Osteoblast (primary cell): ENCODE data around the gene GNB2. TPM values are rescaled to one million over a fixed set of nuclear protein-coding genes. Genes with fewer than 3 reads are reported as not detected.

Source experiments
- DNase-seq: peaks from one replicate; pipeline ENCODE4 v3.0.0; 2011; ENCODE audit warnings: low spot score, mixed read lengths; ENCODE audit not compliant: insufficient read length; ENCODE audit errors: missing footprints
- H2AFZ ChIP-seq: 2 replicates; pipeline ENCODE4 v1.6.0; 2011; ENCODE audit warnings: mild to moderate bottlenecking, low read length
- H3K27ac ChIP-seq: 2 replicates; pipeline ENCODE4 v1.5.1; 2011; ENCODE audit warnings: mild to moderate bottlenecking, low read depth, low read length, moderate library complexity
- H3K27me3 ChIP-seq: 2 replicates; pipeline ENCODE4 v1.6.0; 2012; ENCODE audit warnings: mild to moderate bottlenecking, control low read depth, inconsistent platforms, low read length, moderate library complexity; ENCODE audit not compliant: insufficient read depth
- H3K36me3 ChIP-seq: 2 replicates; pipeline ENCODE4 v1.5.1; 2011; ENCODE audit warnings: mild to moderate bottlenecking, low read length, control low read depth, moderate library complexity; ENCODE audit not compliant: insufficient read depth
- H3K4me1 ChIP-seq: 2 replicates; pipeline ENCODE4 v1.5.1; 2011; ENCODE audit warnings: mild to moderate bottlenecking, low read length, control low read depth, moderate library complexity; ENCODE audit not compliant: insufficient read depth
- H3K4me2 ChIP-seq: 2 replicates; pipeline ENCODE4 v1.6.0; 2011; ENCODE audit warnings: mild to moderate bottlenecking, low read length; ENCODE audit not compliant: insufficient read depth
- H3K4me3 ChIP-seq: fragments of 200-600 bp; sonication (generic); 3 replicates; pipeline ENCODE4 v1.5.1; 2012; ENCODE audit warnings: mild to moderate bottlenecking, low read length, inconsistent platforms; ENCODE audit not compliant: insufficient read depth
- H3K79me2 ChIP-seq: 2 replicates; pipeline ENCODE4 v1.6.0; 2012; ENCODE audit warnings: mild to moderate bottlenecking, low read length, control low read depth, inconsistent platforms; ENCODE audit not compliant: insufficient read depth
- H3K9me3 ChIP-seq: 2 replicates; pipeline ENCODE4 v1.5.1; 2011; ENCODE audit warnings: low read depth, low read length, control low read depth
- H4K20me1 ChIP-seq: 2 replicates; pipeline ENCODE4 v1.6.0; 2012; ENCODE audit warnings: mild to moderate bottlenecking, low read length, control low read depth; ENCODE audit not compliant: insufficient read depth
- total RNA-seq: library from RNA; depleted of rRNA; stranded (reverse); fragments of >200 nt; gene quantifications from 2 replicates; pipeline ENCODE4 v1.2.3, GENCODE V29; 2012
- TF ChIP-seq, protein P1 (sequence below): IDR thresholded peaks from 2 replicates; pipeline ENCODE4 v1.5.1; 2011; ENCODE audit warnings: mild to moderate bottlenecking, low read depth, low read length, moderate library complexity; ENCODE audit errors: extremely low read depth

Gene GNB2
- total RNA-seq, 1 donor, result 72.7 TPM

DNA sequence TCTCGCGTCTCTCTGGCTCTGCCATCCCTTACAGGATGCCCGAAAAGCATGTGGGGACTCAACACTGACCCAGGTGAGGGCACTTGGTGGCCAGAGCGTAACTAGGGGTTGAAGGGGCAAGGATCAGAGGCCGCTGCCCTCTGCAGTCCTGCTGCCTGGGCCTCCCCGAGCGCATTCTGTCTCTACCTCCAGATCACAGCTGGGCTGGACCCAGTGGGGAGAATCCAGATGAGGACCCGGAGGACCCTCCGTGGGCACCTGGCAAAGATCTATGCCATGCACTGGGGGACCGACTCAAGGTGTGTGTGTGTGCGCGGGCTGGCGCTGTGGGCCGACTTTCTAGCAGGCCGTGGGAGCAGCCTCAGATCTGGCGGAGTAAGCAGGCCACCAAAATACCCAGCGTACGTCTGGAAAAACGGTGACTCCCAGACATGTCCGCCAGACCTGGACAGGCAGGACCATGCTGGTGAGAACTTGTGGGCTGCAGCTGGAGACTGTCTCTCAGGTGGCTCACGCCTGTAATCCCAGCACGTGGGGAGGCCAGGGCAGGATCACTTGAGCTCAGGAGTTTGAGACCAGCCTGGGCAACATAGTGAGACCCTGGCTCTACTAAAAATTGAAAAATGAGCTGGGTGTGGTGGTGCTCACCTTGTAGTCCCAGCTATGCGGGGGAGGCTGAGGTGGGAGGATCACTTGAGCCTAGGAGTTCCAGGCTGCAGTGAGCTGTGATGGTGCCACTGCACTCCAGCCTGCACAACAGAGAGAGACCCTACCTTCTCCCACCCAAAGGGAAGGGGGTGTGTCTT lies 3.2 kb downstream of the GNB2 start:
- H3K79me2 ChIP-seq, result peaks cover 46% of the 10 kb centered on the region
- H3K4me1 ChIP-seq, result peaks cover 3% of the 10 kb centered on the region
- peaks cover 41% of the 10 kb centered on the region for H3K36me3 ChIP-seq
- H3K27me3 ChIP-seq, result no peaks in the 10 kb centered on the region
- peak overlapping the region; percentile 90 for H3K4me3 ChIP-seq
- H3K9me3 ChIP-seq, result no peaks in the 10 kb centered on the region
- peaks cover 31% of the 10 kb centered on the region for H4K20me1 ChIP-seq
- H2AFZ ChIP-seq, result no peak overlapping the region
- H3K27ac ChIP-seq, result no peak overlapping the region
- peak; percentile 66 for DNase-seq
- TF ChIP-seq, protein P1, sequence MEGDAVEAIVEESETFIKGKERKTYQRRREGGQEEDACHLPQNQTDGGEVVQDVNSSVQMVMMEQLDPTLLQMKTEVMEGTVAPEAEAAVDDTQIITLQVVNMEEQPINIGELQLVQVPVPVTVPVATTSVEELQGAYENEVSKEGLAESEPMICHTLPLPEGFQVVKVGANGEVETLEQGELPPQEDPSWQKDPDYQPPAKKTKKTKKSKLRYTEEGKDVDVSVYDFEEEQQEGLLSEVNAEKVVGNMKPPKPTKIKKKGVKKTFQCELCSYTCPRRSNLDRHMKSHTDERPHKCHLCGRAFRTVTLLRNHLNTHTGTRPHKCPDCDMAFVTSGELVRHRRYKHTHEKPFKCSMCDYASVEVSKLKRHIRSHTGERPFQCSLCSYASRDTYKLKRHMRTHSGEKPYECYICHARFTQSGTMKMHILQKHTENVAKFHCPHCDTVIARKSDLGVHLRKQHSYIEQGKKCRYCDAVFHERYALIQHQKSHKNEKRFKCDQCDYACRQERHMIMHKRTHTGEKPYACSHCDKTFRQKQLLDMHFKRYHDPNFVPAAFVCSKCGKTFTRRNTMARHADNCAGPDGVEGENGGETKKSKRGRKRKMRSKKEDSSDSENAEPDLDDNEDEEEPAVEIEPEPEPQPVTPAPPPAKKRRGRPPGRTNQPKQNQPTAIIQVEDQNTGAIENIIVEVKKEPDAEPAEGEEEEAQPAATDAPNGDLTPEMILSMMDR, result no peak
- H3K4me2 ChIP-seq, result peak overlapping the region; percentile 11

DNA sequence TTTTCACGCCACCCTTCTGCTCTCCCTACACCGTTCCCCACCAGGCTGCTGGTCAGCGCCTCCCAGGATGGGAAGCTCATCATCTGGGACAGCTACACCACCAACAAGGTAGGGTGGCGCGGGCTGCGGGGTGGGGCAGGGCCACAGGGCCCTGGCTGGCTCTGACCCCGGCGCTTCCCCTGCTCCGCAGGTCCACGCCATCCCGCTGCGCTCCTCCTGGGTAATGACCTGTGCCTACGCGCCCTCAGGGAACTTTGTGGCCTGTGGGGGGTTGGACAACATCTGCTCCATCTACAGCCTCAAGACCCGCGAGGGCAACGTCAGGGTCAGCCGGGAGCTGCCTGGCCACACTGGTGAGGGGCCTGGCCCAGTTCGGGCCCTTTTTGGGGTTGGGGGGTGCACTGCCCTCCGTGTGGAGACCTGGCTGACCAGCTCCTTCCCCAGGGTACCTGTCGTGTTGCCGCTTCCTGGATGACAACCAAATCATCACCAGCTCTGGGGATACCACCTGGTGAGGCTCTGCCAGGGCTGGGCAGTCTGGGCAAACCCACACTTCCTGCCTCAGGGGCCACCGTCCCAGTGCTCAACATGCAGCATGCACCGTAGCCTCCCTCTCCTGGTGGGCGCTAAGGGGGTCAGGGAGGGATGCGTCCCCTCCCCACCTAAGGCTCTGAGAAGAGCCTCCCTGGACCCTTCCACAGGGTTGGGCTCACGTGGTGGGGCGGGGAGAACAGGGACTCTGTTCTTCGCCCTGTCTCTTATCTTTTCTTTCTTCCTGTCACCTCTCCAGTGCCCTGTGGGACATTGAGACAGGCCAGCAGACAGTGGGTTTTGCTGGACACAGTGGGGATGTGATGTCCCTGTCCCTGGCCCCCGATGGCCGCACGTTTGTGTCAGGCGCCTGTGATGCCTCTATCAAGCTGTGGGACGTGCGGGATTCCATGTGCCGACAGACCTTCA lies 4.0 kb downstream of the GNB2 start:
- Histone ChIP-seq H3K27me3 (no peaks in the 10 kb centered on the region), H3K4me3 (no peak overlapping the region), H2AFZ (no peak overlapping the region), H3K36me3 (peaks cover 45% of the 10 kb centered on the region), H3K27ac (no peak overlapping the region), H3K79me2 (peaks cover 46% of the 10 kb centered on the region), H3K4me1 (peaks cover 3% of the 10 kb centered on the region), H3K4me2 (no peak overlapping the region), H3K9me3 (no peaks in the 10 kb centered on the region), H4K20me1 (peaks cover 38% of the 10 kb centered on the region)
- TF ChIP-seq, protein P1, result no peak
- peak; percentile 70 for DNase-seq

DNA sequence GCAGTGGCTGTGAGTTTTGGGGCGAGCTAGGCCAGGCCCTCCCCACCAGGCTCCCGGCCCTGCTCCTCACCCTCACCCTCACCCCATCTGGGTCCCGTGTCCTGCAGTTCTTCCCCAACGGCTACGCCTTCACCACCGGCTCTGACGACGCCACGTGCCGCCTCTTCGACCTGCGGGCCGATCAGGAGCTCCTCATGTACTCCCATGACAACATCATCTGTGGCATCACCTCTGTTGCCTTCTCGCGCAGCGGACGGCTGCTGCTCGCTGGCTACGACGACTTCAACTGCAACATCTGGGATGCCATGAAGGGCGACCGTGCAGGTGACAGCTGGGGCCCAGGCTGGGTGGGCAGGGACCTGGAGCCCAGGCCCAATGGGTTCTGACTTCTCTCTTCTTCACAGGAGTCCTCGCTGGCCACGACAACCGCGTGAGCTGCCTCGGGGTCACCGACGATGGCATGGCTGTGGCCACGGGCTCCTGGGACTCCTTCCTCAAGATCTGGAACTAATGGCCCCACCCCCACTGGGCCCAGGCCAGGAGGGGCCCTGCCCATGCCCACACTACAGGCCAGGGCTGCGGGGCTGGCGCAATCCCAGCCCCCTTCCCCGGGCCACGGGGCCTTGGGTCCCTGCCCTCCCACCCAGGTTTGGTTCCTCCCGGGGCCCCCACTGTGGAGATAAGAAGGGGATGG lies 4.9 kb downstream of the GNB2 start:
- peaks cover 46% of the 10 kb centered on the region for H3K79me2 ChIP-seq
- H4K20me1 ChIP-seq, result peaks cover 38% of the 10 kb centered on the region
- TF ChIP-seq, protein P1, result no peak
- H3K4me3 ChIP-seq, result no peak overlapping the region
- peaks cover 3% of the 10 kb centered on the region for H3K4me1 ChIP-seq
- H3K36me3 ChIP-seq, result peaks cover 45% of the 10 kb centered on the region
- peak; percentile 89 for DNase-seq
- no peaks in the 10 kb centered on the region for H3K9me3 ChIP-seq
- H3K27ac ChIP-seq, result no peak overlapping the region
- H3K27me3 ChIP-seq, result no peaks in the 10 kb centered on the region
- H3K4me2 ChIP-seq, result no peak overlapping the region
- no peak overlapping the region for H2AFZ ChIP-seq
